LNCaP clone FGC (cell line): ENCODE measurements around the gene UBAC2.
"Not testable (repeated sequence)": the region's sequence is repeated elsewhere in the genome, so short reads cannot be mapped to it uniquely, and the experiment has no call there.

Experiments used
- DNase-seq: peaks from one replicate; pipeline ENCODE4 v3.0.0-alpha.2; 2011; ENCODE audit warnings: low read depth
- H3K4me3 ChIP-seq: 2 replicates; pipeline ENCODE4 v1.5.1; 2011; ENCODE audit warnings: mild to moderate bottlenecking, low read depth, low read length, control low read depth
- CTCF ChIP-seq: IDR thresholded peaks from 2 replicates; pipeline ENCODE4 v1.5.1; 2012; ENCODE audit warnings: mild to moderate bottlenecking; ENCODE audit not compliant: control insufficient read depth, insufficient read depth; ENCODE audit errors: extremely low read depth

The UBAC2 gene

GRCh38 chr13:99231721-99232120, 31.1 kb downstream of the UBAC2 start:
- no peak overlapping the region for H3K4me3 ChIP-seq
- DNase-seq = no peak
- no peak for TF ChIP-seq CTCF

GRCh38 chr13:99237981-99238662, 37.5 kb downstream of the UBAC2 start:
- TF ChIP-seq CTCF = no peak
- H3K4me3 ChIP-seq = no peak overlapping the region

GRCh38 chr13:99246100-99246499, 45.4 kb downstream of the UBAC2 start:
- no peak for DNase-seq
- TF ChIP-seq CTCF = no peak
- no peak overlapping the region for H3K4me3 ChIP-seq

More at GRCh38 chr13:99237981-99238662, 37.5 kb downstream of the UBAC2 start:
- DNase-seq = no peak

- H3K4me3 ChIP-seq, DNase-seq: not testable (repeated sequence)
Measured at GRCh38 chr13:99249178-99249577, 48.5 kb downstream of the UBAC2 start.

DNA sequence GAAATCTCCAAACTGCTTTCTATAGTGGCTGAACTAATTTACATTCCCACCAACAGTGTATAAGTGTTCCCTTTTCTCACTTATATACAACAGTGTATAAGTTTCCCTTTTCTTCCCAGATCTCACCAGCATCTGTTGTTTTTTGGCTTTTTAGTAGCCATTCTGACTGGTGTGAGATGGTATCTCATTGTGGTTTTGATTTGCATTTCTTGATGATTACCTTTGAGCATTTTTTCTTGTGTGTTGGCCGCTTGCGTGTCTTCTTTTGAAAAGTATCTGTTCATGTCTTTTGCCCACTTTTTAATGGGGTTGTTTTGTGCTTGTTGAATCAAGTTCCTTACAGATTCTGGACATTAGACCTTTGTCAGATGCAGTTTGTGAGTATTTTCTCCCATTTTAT, 49.0 kb downstream of the UBAC2 start:
- not testable (repeated sequence) for H3K4me3 ChIP-seq, DNase-seq

- DNase-seq = no peak
- TF ChIP-seq CTCF = no peak
- H3K4me3 ChIP-seq = no peak overlapping the region
Measured at GRCh38 chr13:99250982-99251825, 50.5 kb downstream of the UBAC2 start.

DNA sequence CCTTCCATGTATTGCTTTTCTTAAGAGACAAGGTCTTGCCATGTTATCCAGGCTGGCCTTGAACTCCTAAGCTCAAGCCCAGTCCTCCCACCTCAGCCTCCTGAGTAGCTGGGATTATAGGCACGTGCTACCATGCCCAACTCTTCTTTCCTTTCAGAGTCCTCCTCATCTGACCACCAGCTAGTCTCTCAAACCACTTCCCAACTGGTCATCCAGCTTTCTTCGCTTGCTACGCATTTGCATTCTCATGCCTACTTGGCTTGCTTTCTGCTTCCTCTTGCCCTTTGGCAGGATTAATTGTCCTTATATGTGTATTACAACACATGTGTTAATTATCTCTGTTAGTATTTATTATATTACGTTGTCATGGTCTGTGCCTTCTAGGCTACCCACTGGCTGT, 51.3 kb downstream of the UBAC2 start:
- no peak overlapping the region for H3K4me3 ChIP-seq
- no peak for DNase-seq
- TF ChIP-seq CTCF = no peak

GRCh38 chr13:99254830-99255229, 54.2 kb downstream of the UBAC2 start:
- no peak overlapping the region for H3K4me3 ChIP-seq
- TF ChIP-seq CTCF = no peak
- no peak for DNase-seq
